Panc1 (cell line): ENCODE results near the gene PNMA8A. TPM values are rescaled to one million over a fixed set of nuclear protein-coding genes. Genes with fewer than 3 reads are reported as not detected.
"Not testable (repeated sequence)": the region's sequence is repeated elsewhere in the genome, so short reads cannot be mapped to it uniquely, and the experiment has no call there.

Source experiments
- ATAC-seq: fragments of 200-7000 bp; cut with Tn5 transposase; 2 replicates; pipeline ENCODE4 v1.9.1; 2020; ENCODE audit warnings: mild to moderate bottlenecking, moderate library complexity
- BruUV-seq: library from RNA; stranded (reverse); fragments of 400-500 nt; replicated peaks from 2 replicates; lab custom pipeline; 2021; lab: Mats Ljungman, UMichigan
- CTCF ChIA-PET: fragments of 300-600 bp; sonication (Branson Sonifier 250); formaldehyde crosslinking; loops from one replicate; lab custom pipeline; 2022; ENCODE audit warnings: antibody characterized with exemption; lab: Charles Lee
- POLR2A ChIA-PET: fragments of 300-600 bp; sonication (Branson Sonifier 250); formaldehyde crosslinking; loops from one replicate; lab custom pipeline; 2022; ENCODE audit warnings: antibody characterized with exemption; lab: Charles Lee
- DNase-seq: peaks from one replicate; pipeline ENCODE4 v3.0.0-alpha.2; 2010; ENCODE audit warnings: low read depth, low spot score
- H3K27ac ChIP-seq: 2 replicates; pipeline ENCODE4 v1.5.1; 2011; ENCODE audit warnings: mild to moderate bottlenecking, low read length, inconsistent platforms
- H3K27me3 ChIP-seq: fragments of 200-500 bp; sonication (Bioruptor generic); 2 replicates; pipeline ENCODE4 v1.6.0; 2014; ENCODE audit warnings: low read length, inconsistent platforms; ENCODE audit not compliant: control insufficient read depth, insufficient read depth
- H3K36me3 ChIP-seq: fragments of 200-500 bp; sonication (Bioruptor generic); 2 replicates; pipeline ENCODE4 v1.5.1; 2014; ENCODE audit warnings: inconsistent platforms, mild to moderate bottlenecking, low read length, moderate library complexity; ENCODE audit not compliant: control insufficient read depth, insufficient read depth
- H3K4me1 ChIP-seq: 2 replicates; pipeline ENCODE4 v1.5.1; 2011; ENCODE audit warnings: inconsistent platforms, mild to moderate bottlenecking, low read length, moderate library complexity; ENCODE audit not compliant: control insufficient read depth, insufficient read depth
- H3K4me3 ChIP-seq, 2 experiments: 2 replicates each; pipeline ENCODE4 v1.5.1; 2011 to 2012; ENCODE audit warnings: low read depth in 2 of 2, low read length in 2 of 2, mild to moderate bottlenecking in 2 of 2, inconsistent platforms in 1 of 2, moderate library complexity in 1 of 2
- H3K9me3 ChIP-seq: fragments of 200-500 bp; sonication (Bioruptor generic); 2 replicates; pipeline ENCODE4 v1.5.1; 2014; ENCODE audit warnings: low read depth, mild to moderate bottlenecking, inconsistent platforms, low read length, moderate library complexity; ENCODE audit not compliant: control insufficient read depth, insufficient read depth
- POLR2AphosphoS5 ChIP-seq: IDR thresholded peaks from 2 replicates; pipeline ENCODE4 v1.6.1; 2012; ENCODE audit warnings: mild to moderate bottlenecking, low read depth, low read length, moderate library complexity
- SIN3A ChIP-seq: IDR thresholded peaks from 2 replicates; pipeline ENCODE4 v1.6.1; 2012; ENCODE audit warnings: low read depth, mild to moderate bottlenecking, low read length, moderate library complexity, borderline replicate concordance; ENCODE audit not compliant: insufficient read depth
- TCF7L2 ChIP-seq: IDR thresholded peaks from 2 replicates; pipeline ENCODE4 v1.6.1; 2011; ENCODE audit warnings: mild to moderate bottlenecking, low read depth, low read length, inconsistent platforms
- in situ Hi-C: cut with HindIII; loops from 2 replicates; pipeline ENCODE4 v1.10.0; 2016; ENCODE audit warnings: low sequenced_read_pairs, low pct_unique_long_range_greater_than_20kb
- intact Hi-C: fragments of 100-400 bp; cut with micrococcal nuclease; formaldehyde crosslinking; loops from one replicate; pipeline ENCODE4 v1.10.0; 2022; ENCODE audit not compliant: unreplicated experiment
- total RNA-seq: library from RNA; stranded (reverse); gene quantifications from one replicate; pipeline ENCODE4 v1.2.1, GENCODE V29; 2021; ENCODE audit not compliant: unreplicated experiment
- TF ChIP-seq, protein P1 (sequence below): fragments of 450-650 bp; IDR thresholded peaks from 2 replicates; pipeline ENCODE4 v1.5.1; 2017; ENCODE audit warnings: mild to moderate bottlenecking
- TF ChIP-seq, protein P2 (sequence below), 2 experiments: IDR thresholded peaks; 2 replicates each; pipeline ENCODE4 v1.6.1; 2011 to 2012; ENCODE audit warnings: low read depth in 2 of 2, control low read depth in 1 of 2, low read length in 1 of 2, mild to moderate bottlenecking in 1 of 2, moderate library complexity in 1 of 2; ENCODE audit not compliant: insufficient read depth in 1 of 2

The PNMA8A gene
- total RNA-seq, 1 experiment from 2014 or later = not detected

DNA sequence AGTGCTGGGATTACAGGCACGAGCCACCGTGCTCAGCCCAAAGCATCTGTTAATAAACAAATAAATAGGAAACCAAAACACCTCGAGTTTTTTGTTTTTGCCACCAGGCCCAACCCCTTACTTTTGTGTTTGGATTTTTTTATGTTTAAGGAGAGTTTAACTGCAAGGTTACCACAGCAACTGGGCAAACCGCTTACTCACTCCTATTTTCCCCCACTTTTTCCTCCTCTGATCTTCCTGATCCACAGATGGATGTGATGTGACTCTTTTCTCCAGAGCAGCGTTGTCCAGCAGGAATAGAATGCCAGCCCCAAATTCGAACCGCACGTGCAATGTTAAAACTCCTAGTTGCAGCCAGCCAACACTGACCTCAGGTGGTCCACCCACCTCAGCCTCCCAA is 26.4 kb upstream of the PNMA8A start:
- no peak overlapping the region for H3K4me3 ChIP-seq
- no peak for DNase-seq
- intact Hi-C loops (no loop called here), in situ Hi-C loops (no loop called here)
- ATAC-seq = no peak
- no peak overlapping the region for H3K27ac ChIP-seq
- TF ChIP-seq, protein P1, sequence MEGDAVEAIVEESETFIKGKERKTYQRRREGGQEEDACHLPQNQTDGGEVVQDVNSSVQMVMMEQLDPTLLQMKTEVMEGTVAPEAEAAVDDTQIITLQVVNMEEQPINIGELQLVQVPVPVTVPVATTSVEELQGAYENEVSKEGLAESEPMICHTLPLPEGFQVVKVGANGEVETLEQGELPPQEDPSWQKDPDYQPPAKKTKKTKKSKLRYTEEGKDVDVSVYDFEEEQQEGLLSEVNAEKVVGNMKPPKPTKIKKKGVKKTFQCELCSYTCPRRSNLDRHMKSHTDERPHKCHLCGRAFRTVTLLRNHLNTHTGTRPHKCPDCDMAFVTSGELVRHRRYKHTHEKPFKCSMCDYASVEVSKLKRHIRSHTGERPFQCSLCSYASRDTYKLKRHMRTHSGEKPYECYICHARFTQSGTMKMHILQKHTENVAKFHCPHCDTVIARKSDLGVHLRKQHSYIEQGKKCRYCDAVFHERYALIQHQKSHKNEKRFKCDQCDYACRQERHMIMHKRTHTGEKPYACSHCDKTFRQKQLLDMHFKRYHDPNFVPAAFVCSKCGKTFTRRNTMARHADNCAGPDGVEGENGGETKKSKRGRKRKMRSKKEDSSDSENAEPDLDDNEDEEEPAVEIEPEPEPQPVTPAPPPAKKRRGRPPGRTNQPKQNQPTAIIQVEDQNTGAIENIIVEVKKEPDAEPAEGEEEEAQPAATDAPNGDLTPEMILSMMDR = no peak
- TF ChIP-seq TCF7L2 (no peak), POLR2AphosphoS5 (no peak), SIN3A (no peak)
- TF ChIP-seq, protein P2, sequence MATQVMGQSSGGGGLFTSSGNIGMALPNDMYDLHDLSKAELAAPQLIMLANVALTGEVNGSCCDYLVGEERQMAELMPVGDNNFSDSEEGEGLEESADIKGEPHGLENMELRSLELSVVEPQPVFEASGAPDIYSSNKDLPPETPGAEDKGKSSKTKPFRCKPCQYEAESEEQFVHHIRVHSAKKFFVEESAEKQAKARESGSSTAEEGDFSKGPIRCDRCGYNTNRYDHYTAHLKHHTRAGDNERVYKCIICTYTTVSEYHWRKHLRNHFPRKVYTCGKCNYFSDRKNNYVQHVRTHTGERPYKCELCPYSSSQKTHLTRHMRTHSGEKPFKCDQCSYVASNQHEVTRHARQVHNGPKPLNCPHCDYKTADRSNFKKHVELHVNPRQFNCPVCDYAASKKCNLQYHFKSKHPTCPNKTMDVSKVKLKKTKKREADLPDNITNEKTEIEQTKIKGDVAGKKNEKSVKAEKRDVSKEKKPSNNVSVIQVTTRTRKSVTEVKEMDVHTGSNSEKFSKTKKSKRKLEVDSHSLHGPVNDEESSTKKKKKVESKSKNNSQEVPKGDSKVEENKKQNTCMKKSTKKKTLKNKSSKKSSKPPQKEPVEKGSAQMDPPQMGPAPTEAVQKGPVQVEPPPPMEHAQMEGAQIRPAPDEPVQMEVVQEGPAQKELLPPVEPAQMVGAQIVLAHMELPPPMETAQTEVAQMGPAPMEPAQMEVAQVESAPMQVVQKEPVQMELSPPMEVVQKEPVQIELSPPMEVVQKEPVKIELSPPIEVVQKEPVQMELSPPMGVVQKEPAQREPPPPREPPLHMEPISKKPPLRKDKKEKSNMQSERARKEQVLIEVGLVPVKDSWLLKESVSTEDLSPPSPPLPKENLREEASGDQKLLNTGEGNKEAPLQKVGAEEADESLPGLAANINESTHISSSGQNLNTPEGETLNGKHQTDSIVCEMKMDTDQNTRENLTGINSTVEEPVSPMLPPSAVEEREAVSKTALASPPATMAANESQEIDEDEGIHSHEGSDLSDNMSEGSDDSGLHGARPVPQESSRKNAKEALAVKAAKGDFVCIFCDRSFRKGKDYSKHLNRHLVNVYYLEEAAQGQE (IDR thresholded peaks at IDR 0.05; ENCODE audit: insufficient read depth in 1 of 2, low read depth in 2 of 2, low read length in 1 of 2) = no peak
- H3K36me3 ChIP-seq = no peaks in the 10 kb centered on the region
- no peaks in the 10 kb centered on the region for H3K9me3 ChIP-seq
- H3K4me1 ChIP-seq = no peaks in the 10 kb centered on the region
- POLR2A ChIA-PET = no interaction called here
- no peaks in the 10 kb centered on the region for H3K27me3 ChIP-seq
- no TSS peak for BruUV-seq
- CTCF ChIA-PET = no interaction called here

DNA sequence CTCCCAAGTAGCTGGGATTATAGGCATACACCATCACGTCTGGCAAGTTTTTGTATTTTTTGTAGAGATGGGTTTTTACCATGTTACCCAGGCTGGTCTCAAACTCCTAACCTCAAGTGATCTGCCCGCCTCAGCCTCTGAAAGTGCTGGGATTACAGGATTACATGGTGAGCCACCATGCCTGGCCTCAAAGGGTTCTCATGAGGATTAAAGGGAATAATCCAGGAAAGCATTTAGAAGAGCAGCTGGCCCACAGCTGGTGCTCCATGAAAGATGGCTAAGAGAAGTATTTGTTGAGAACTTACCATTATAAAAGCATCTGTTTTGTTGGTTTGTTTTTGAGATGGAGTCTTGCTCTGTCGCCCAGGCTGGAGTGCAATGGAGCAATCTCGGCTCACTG is 25.5 kb upstream of the PNMA8A start:
- CTCF ChIA-PET, H3K4me3 ChIP-seq, H3K27me3 ChIP-seq, H3K36me3 ChIP-seq, H3K4me1 ChIP-seq, BruUV-seq, in situ Hi-C loops, H3K9me3 ChIP-seq, DNase-seq, intact Hi-C loops, POLR2A ChIA-PET, H3K27ac ChIP-seq, ATAC-seq: not testable (repeated sequence)

DNA sequence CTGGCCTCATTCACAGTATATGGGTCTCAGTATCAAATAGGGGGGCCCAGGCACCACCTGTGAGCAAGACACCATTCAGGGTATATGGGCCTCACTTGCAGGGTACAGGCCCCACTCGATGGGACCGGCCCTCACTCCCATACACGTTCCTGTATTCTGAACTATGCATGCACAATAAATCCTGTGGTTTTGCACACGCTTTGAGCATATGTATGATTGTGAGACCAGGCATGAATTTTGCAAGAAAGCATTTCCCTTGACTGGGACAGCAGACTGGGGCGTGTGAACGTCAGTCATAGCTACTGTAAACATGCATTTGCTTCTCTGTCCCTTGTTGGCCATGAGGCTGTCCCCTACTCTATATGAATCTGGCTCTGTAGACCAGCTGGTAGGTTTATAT is 24.9 kb upstream of the PNMA8A start:
- H3K4me1 ChIP-seq = no peaks in the 10 kb centered on the region
- H3K9me3 ChIP-seq = no peaks in the 10 kb centered on the region
- no peak overlapping the region for H3K4me3 ChIP-seq
- H3K36me3 ChIP-seq = no peaks in the 10 kb centered on the region
- ChIA-PET CTCF (no interaction called here), POLR2A (no interaction called here)
- no TSS peak for BruUV-seq
- H3K27me3 ChIP-seq = no peaks in the 10 kb centered on the region
- in situ Hi-C loops = no loop called here
- TF ChIP-seq TCF7L2 = no peak
- no peak for TF ChIP-seq POLR2AphosphoS5
- no peak for TF ChIP-seq SIN3A
- TF ChIP-seq, protein P1 = no peak
- TF ChIP-seq, protein P2 (IDR thresholded peaks at IDR 0.05; ENCODE audit: insufficient read depth in 1 of 2, low read depth in 2 of 2, low read length in 1 of 2) = no peak
- intact Hi-C loops = no loop called here
- H3K27ac ChIP-seq = no peak overlapping the region
- DNase-seq = no peak
- no peak for ATAC-seq
